Smooth muscle cell (in vitro differentiated cells): ENCODE results near the gene CACNA2D3. TPM values are rescaled to one million over a fixed set of nuclear protein-coding genes. Genes with fewer than 3 reads are reported as not detected.

Experiments used
- DNase-seq: peaks from one replicate; lab custom pipeline; 2025; ENCODE audit not compliant: unreplicated experiment; lab: John Stamatoyannopoulos, UW
- H2AFZ ChIP-seq: fragments of 200-600 bp; sonication (generic); 2 replicates; pipeline ENCODE4 v1.6.0; 2016; ENCODE audit warnings: antibody characterized with exemption, low read depth, mild to moderate bottlenecking
- H3F3A ChIP-seq: fragments of 200-600 bp; sonication (generic); 2 replicates; pipeline ENCODE4 v1.6.0; 2017; ENCODE audit warnings: antibody characterized with exemption, low read depth
- H3K27ac ChIP-seq: fragments of 200-600 bp; sonication (generic); 2 replicates; pipeline ENCODE4 v1.5.1; 2016; ENCODE audit warnings: low read depth, mild to moderate bottlenecking
- H3K27me3 ChIP-seq: fragments of 200-600 bp; sonication (generic); 2 replicates; pipeline ENCODE4 v1.6.1; 2016; ENCODE audit warnings: low read depth, mild to moderate bottlenecking
- H3K36me3 ChIP-seq: fragments of 200-600 bp; sonication (generic); 2 replicates; pipeline ENCODE4 v1.5.1; 2016; ENCODE audit warnings: low read depth
- H3K4me1 ChIP-seq: fragments of 200-600 bp; sonication (generic); 2 replicates; pipeline ENCODE4 v1.5.1; 2016; ENCODE audit warnings: low read depth
- H3K4me2 ChIP-seq: fragments of 200-600 bp; sonication (generic); 2 replicates; pipeline ENCODE4 v1.6.0; 2016; ENCODE audit warnings: mild to moderate bottlenecking
- H3K4me3 ChIP-seq: fragments of 200-600 bp; sonication (generic); 2 replicates; pipeline ENCODE4 v1.5.1; 2016; ENCODE audit warnings: mild to moderate bottlenecking
- H3K79me2 ChIP-seq: fragments of 200-600 bp; sonication (generic); 2 replicates; pipeline ENCODE4 v1.6.0; 2016; ENCODE audit warnings: low read depth, mild to moderate bottlenecking
- H3K9ac ChIP-seq: fragments of 200-600 bp; sonication (generic); 2 replicates; pipeline ENCODE4 v1.6.0; 2016; ENCODE audit warnings: low read depth
- H3K9me3 ChIP-seq: fragments of 200-600 bp; sonication (generic); replicated peaks from 2 replicates; pipeline ENCODE4 v1.5.1; 2016; ENCODE audit warnings: low read depth
- H4K20me1 ChIP-seq: fragments of 200-600 bp; sonication (generic); 2 replicates; pipeline ENCODE4 v1.6.0; 2016; ENCODE audit warnings: low read depth
- WGBS: methylation state at CpG from one replicate; pipeline ENCODE4 v1.1.7; 2016; ENCODE audit warnings: low lambda C conversion rate; 5-methylcytosine and 5-hydroxymethylcytosine counted together
- polyA plus RNA-seq: library from polyadenylated mRNA; unstranded; fragments of >200 nt; fragmentation: Nextera tagmentation; extraction: Ambion mirVana; gene quantifications from 2 replicates; pipeline ENCODE4 v1.2.1, GENCODE V29; 2016
- total RNA-seq: library from RNA; depleted of rRNA; stranded (reverse); fragments of >200 nt; gene quantifications from 2 replicates; pipeline ENCODE4 v1.2.3, GENCODE V29; 2014
- TF ChIP-seq, protein P1 (sequence below): fragments of 200-600 bp; sonication (generic); IDR thresholded peaks from 2 replicates; pipeline ENCODE4 v1.5.1; 2017; ENCODE audit warnings: borderline replicate concordance, mild to moderate bottlenecking, antibody characterized with exemption; ENCODE audit not compliant: insufficient read depth, poor library complexity, severe bottlenecking

CACNA2D3 gene
- total and polyA plus RNA-seq, 2 experiments from 2014 or later: 0.15 to 0.90 TPM

DNA sequence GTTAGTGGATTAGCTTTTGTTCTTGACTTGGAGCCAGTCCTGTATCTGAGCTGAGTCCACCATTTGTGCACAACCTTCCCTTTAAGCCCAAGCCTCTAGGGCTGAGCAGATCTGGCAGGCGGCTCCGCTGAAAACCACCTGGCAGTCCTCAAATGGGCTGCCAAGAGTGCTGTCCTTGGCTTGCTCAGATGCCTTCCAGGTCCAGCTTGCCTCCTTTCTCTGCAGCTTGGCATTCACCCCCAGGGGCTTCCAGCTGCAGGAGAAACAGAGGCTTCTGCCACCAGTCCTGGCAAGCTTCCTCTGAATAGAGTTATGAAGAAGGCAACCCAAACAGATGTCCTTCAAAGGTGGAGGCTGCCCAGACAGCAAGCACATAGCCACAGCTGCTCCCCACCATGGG lies 708.8 kb downstream of the CACNA2D3 start:
- Histone ChIP-seq H3F3A (no peaks in the 10 kb centered on the region), H3K9me3 (no peaks in the 10 kb centered on the region), H4K20me1 (no peaks in the 10 kb centered on the region), H2AFZ (no peak overlapping the region), H3K4me2 (no peak overlapping the region), H3K4me1 (no peaks in the 10 kb centered on the region), H3K79me2 (no peaks in the 10 kb centered on the region), H3K27me3 (no peaks in the 10 kb centered on the region), H3K36me3 (no peaks in the 10 kb centered on the region), H3K4me3 (no peak overlapping the region), H3K27ac (no peak overlapping the region), H3K9ac (no peak overlapping the region)
- DNase-seq: no peak
- 95% methylated on average over 2 of the region's 2 CpGs for WGBS
- TF ChIP-seq, protein P1, sequence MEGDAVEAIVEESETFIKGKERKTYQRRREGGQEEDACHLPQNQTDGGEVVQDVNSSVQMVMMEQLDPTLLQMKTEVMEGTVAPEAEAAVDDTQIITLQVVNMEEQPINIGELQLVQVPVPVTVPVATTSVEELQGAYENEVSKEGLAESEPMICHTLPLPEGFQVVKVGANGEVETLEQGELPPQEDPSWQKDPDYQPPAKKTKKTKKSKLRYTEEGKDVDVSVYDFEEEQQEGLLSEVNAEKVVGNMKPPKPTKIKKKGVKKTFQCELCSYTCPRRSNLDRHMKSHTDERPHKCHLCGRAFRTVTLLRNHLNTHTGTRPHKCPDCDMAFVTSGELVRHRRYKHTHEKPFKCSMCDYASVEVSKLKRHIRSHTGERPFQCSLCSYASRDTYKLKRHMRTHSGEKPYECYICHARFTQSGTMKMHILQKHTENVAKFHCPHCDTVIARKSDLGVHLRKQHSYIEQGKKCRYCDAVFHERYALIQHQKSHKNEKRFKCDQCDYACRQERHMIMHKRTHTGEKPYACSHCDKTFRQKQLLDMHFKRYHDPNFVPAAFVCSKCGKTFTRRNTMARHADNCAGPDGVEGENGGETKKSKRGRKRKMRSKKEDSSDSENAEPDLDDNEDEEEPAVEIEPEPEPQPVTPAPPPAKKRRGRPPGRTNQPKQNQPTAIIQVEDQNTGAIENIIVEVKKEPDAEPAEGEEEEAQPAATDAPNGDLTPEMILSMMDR: no peak

GRCh38 chr3:54832876-54833275 lies 710.5 kb downstream of the CACNA2D3 start:
- H3K27me3 ChIP-seq: no peaks in the 10 kb centered on the region
- 83% methylated on average over 1 of the region's 1 CpG for WGBS

GRCh38 chr3:54835701-54836100 lies 713.3 kb downstream of the CACNA2D3 start:
- Histone ChIP-seq H3K9ac (no peak overlapping the region), H3K4me3 (no peak overlapping the region), H3K27ac (no peak overlapping the region), H3K79me2 (no peaks in the 10 kb centered on the region), H3K4me1 (no peaks in the 10 kb centered on the region), H3K4me2 (no peak overlapping the region), H4K20me1 (no peaks in the 10 kb centered on the region), H3F3A (no peaks in the 10 kb centered on the region), H2AFZ (no peak overlapping the region), H3K9me3 (no peaks in the 10 kb centered on the region), H3K27me3 (no peaks in the 10 kb centered on the region), H3K36me3 (no peaks in the 10 kb centered on the region)
- TF ChIP-seq, protein P1: no peak
- DNase-seq: no peak
- 95% methylated on average over 3 of the region's 3 CpGs for WGBS

More at GRCh38 chr3:54832876-54833275, 710.5 kb downstream of the CACNA2D3 start:
- H3K4me3 ChIP-seq: no peak overlapping the region
- no peaks in the 10 kb centered on the region for H3K79me2 ChIP-seq
- H4K20me1 ChIP-seq: no peaks in the 10 kb centered on the region
- H3K4me2 ChIP-seq: no peak overlapping the region
- no peak overlapping the region for H3K9ac ChIP-seq
- H3K36me3 ChIP-seq: no peaks in the 10 kb centered on the region
- no peaks in the 10 kb centered on the region for H3F3A ChIP-seq
- H2AFZ ChIP-seq: no peak overlapping the region
- no peaks in the 10 kb centered on the region for H3K9me3 ChIP-seq
- no peak for DNase-seq
- no peak overlapping the region for H3K27ac ChIP-seq
- no peaks in the 10 kb centered on the region for H3K4me1 ChIP-seq
- TF ChIP-seq, protein P1: no peak

DNA sequence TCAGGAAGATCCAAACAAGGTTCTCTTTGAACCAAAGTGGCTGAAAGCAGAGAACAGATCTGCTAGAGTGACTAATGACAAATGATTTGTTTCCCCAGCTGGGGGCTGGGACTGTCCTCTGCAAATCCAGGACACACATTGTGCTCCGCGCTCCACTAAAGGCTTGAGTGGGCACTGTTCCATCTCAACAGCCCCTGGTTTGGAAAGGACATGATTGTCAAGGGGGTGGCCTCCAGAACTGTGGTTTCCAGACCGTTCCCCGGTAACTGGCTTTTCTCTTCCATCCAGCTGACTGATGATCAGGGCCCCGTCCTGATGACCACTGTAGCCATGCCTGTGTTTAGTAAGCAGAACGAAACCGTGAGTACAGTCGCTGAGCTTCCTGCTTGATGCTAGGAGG lies 714.5 kb downstream of the CACNA2D3 start:
- no peaks in the 10 kb centered on the region for H3K36me3 ChIP-seq
- H3K4me2 ChIP-seq: peak overlapping the region; percentile 24
- H3K79me2 ChIP-seq: no peaks in the 10 kb centered on the region
- no peaks in the 10 kb centered on the region for H3F3A ChIP-seq
- no peaks in the 10 kb centered on the region for H4K20me1 ChIP-seq
- H3K27ac ChIP-seq: no peak overlapping the region
- H3K4me3 ChIP-seq: no peak overlapping the region
- WGBS: 45% methylated on average over 8 of the region's 8 CpGs
- H2AFZ ChIP-seq: peak overlapping the region; percentile 44
- no peak for DNase-seq
- no peaks in the 10 kb centered on the region for H3K9me3 ChIP-seq
- H3K9ac ChIP-seq: no peak overlapping the region
- TF ChIP-seq, protein P1: no peak
- no peaks in the 10 kb centered on the region for H3K4me1 ChIP-seq
- H3K27me3 ChIP-seq: no peaks in the 10 kb centered on the region
